Measurements from ENCODE around the gene PARP11. TPM values are rescaled to one million over a fixed set of nuclear protein-coding genes. Genes with fewer than 3 reads are reported as not detected.
A peak's percentile ranks its signal among the peaks of the same experiment; 100 is the strongest.

The PARP11 gene
- total RNA-seq, 1 experiment from 2014 or later, result not detected

- no peaks in the 10 kb centered on the region for H4K20me1 ChIP-seq (ENCODE audit: insufficient read depth)
- no peaks in the 10 kb centered on the region for H3F3A ChIP-seq (ENCODE audit: insufficient read depth, low read depth)
- ChIA-PET POLR2A (ENCODE audit: unreplicated experiment) (no interaction called here), CTCF (interaction anchor here (1.5 kb wide), 1 partner anchor 394 kb away, joined by 5 read pairs; no protein-coding TSS in a partner anchor)
- TF ChIP-seq EZH2 (IDR thresholded peaks at IDR 0.05; ENCODE audit: low read depth) (no peak), CTCF (conservative IDR thresholded peaks at IDR 0.05) (0 out of 2 replicates have a peak, but pooled peaks have one; percentile 18)
- no peaks in the 10 kb centered on the region for H3K9me2 ChIP-seq (ENCODE audit: insufficient read depth)
- H3K4me1 ChIP-seq (replicated peaks; ENCODE audit: insufficient read depth), result no peaks in the 10 kb centered on the region
- peaks cover 52% of the 10 kb centered on the region for H3K27me3 ChIP-seq (ENCODE audit: insufficient read depth, low read depth)
- no peaks in the 10 kb centered on the region for H3K79me2 ChIP-seq (ENCODE audit: low read depth)
- H3K36me3 ChIP-seq (ENCODE audit: low read depth), result no peaks in the 10 kb centered on the region
- DNase-seq, result no peak
- no peak overlapping the region for H2AFZ ChIP-seq
- intact Hi-C loops (cut with micrococcal nuclease; ENCODE audit: unreplicated experiment), result no loop called here
- no peaks in the 10 kb centered on the region for H3K9me3 ChIP-seq (ENCODE audit: insufficient read depth, low read depth)
- H3K4me3 ChIP-seq, result no peak overlapping the region
- H3K27ac ChIP-seq, result no peak overlapping the region
- H3K4me2 ChIP-seq, result no peak overlapping the region
- no TSS peak for BruUV-seq (replicated peaks)
Observed at GRCh38 chr12:3882896-3883564, 9.8 kb upstream of the PARP11 start.

- Histone ChIP-seq H3K27me3 (ENCODE audit: insufficient read depth, low read depth) (peaks cover 56% of the 10 kb centered on the region), H3F3A (ENCODE audit: insufficient read depth, low read depth) (no peaks in the 10 kb centered on the region), H3K27ac (no peak overlapping the region), H3K4me3 (no peak overlapping the region), H3K79me2 (ENCODE audit: low read depth) (no peaks in the 10 kb centered on the region), H3K36me3 (ENCODE audit: low read depth) (no peaks in the 10 kb centered on the region), H3K9me2 (ENCODE audit: insufficient read depth) (no peaks in the 10 kb centered on the region), H2AFZ (no peak overlapping the region), H3K4me1 (replicated peaks; ENCODE audit: insufficient read depth) (no peaks in the 10 kb centered on the region), H4K20me1 (ENCODE audit: insufficient read depth) (no peaks in the 10 kb centered on the region), H3K9me3 (ENCODE audit: insufficient read depth, low read depth) (no peaks in the 10 kb centered on the region), H3K4me2 (no peak overlapping the region)
- no TSS peak for BruUV-seq (replicated peaks)
- intact Hi-C loops (cut with micrococcal nuclease; ENCODE audit: unreplicated experiment), result no loop called here
- no peak for TF ChIP-seq EZH2 (IDR thresholded peaks at IDR 0.05; ENCODE audit: low read depth)
- no peak for TF ChIP-seq CTCF (conservative IDR thresholded peaks at IDR 0.05)
- no peak for DNase-seq
- POLR2A ChIA-PET (ENCODE audit: unreplicated experiment), result no interaction called here
- CTCF ChIA-PET, result interaction anchor here (1.5 kb wide), 1 partner anchor 394 kb away, joined by 5 read pairs; no protein-coding TSS in a partner anchor
Observed at GRCh38 chr12:3882406-3882805, 9.2 kb upstream of the PARP11 start.

GRCh38 chr12:3881281-3881950, 8.2 kb upstream of the PARP11 start:
- Histone ChIP-seq H3K36me3 (ENCODE audit: low read depth) (no peaks in the 10 kb centered on the region), H3K4me1 (replicated peaks; ENCODE audit: insufficient read depth) (no peaks in the 10 kb centered on the region), H2AFZ (no peak overlapping the region), H3K27me3 (ENCODE audit: insufficient read depth, low read depth) (peaks cover 56% of the 10 kb centered on the region), H3K9me2 (ENCODE audit: insufficient read depth) (no peaks in the 10 kb centered on the region), H3K79me2 (ENCODE audit: low read depth) (no peaks in the 10 kb centered on the region), H3F3A (ENCODE audit: insufficient read depth, low read depth) (no peaks in the 10 kb centered on the region), H3K4me2 (no peak overlapping the region), H4K20me1 (ENCODE audit: insufficient read depth) (no peaks in the 10 kb centered on the region), H3K27ac (no peak overlapping the region), H3K9me3 (ENCODE audit: insufficient read depth, low read depth) (no peaks in the 10 kb centered on the region), H3K4me3 (no peak overlapping the region)
- BruUV-seq (replicated peaks), result no TSS peak
- intact Hi-C loops (cut with micrococcal nuclease; ENCODE audit: unreplicated experiment), result no loop called here
- no peak for TF ChIP-seq EZH2 (IDR thresholded peaks at IDR 0.05; ENCODE audit: low read depth)
- no peak for TF ChIP-seq CTCF (conservative IDR thresholded peaks at IDR 0.05)
- DNase-seq, result no peak
- ChIA-PET POLR2A (ENCODE audit: unreplicated experiment) (no interaction called here), CTCF (no interaction called here)
